Stomach (tissue), 4 donors: Measurements from ENCODE around the gene GNLY.

Source experiments
- CTCF ChIP-seq, 7 experiments: fragments of 450-650 bp in 4 of 7; fragments of 200-600 bp in 3 of 7; sonication (generic) in 3 of 7; IDR thresholded peaks; one replicate each; pipeline ENCODE4 v1.5.1; 2016 to 2019; ENCODE audit warnings: antibody characterized with exemption in 7 of 7, control low read depth in 2 of 7, mild to moderate bottlenecking in 1 of 7
- EP300 ChIP-seq: sonication (generic); formaldehyde crosslinking; IDR thresholded peaks from one replicate; pipeline ENCODE4 v1.6.1; 2017; ENCODE audit warnings: antibody characterized with exemption
- POLR2A ChIP-seq, 4 donors: fragments of 450-650 bp; IDR thresholded peaks; one replicate each; pipeline ENCODE4 v1.6.1; 2016; ENCODE audit warnings: antibody characterized with exemption in 4 of 4, control low read depth in 2 of 4, mild to moderate bottlenecking in 1 of 4, moderate library complexity in 1 of 4
- POLR2AphosphoS5 ChIP-seq, 3 donors: sonication (generic); formaldehyde crosslinking; IDR thresholded peaks; one replicate each; pipeline ENCODE4 v1.6.1; 2016; ENCODE audit warnings: antibody characterized with exemption in 3 of 3

GRCh38 chr2:85678377-85678776 lies 15.8 kb upstream of the GNLY start:
- TF ChIP-seq CTCF (IDR thresholded peaks at IDR 0.05) (no peak), POLR2A (IDR thresholded peaks at IDR 0.05) (no peak), POLR2AphosphoS5 (IDR thresholded peaks at IDR 0.05) (no peak), EP300 (no peak)
